ENCODE results near the gene DNAH9.

DNA sequence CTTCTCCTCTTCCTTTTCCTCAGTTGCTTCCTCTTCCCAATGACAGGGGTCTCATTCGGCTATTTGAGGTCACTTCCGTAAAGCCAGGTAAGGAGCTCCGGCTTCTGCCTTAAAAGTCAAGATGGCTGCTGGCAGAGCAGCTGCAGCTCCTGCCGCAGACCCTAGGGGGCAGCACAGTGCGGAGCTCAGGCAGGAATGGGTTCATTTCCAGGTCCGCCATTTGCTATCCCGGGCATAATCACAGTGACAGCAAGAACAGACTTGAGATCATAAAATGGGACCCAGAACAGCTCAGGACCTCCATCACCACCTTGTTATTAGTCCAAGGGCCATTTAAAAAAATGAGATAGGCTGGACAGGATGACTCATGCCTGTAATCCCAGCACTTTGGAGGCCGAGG lies 199.5 kb downstream of the DNAH9 start:
- TF ChIP-seq, protein P1, sequence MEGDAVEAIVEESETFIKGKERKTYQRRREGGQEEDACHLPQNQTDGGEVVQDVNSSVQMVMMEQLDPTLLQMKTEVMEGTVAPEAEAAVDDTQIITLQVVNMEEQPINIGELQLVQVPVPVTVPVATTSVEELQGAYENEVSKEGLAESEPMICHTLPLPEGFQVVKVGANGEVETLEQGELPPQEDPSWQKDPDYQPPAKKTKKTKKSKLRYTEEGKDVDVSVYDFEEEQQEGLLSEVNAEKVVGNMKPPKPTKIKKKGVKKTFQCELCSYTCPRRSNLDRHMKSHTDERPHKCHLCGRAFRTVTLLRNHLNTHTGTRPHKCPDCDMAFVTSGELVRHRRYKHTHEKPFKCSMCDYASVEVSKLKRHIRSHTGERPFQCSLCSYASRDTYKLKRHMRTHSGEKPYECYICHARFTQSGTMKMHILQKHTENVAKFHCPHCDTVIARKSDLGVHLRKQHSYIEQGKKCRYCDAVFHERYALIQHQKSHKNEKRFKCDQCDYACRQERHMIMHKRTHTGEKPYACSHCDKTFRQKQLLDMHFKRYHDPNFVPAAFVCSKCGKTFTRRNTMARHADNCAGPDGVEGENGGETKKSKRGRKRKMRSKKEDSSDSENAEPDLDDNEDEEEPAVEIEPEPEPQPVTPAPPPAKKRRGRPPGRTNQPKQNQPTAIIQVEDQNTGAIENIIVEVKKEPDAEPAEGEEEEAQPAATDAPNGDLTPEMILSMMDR (IDR thresholded peaks at IDR 0.05) = no peak
- TF ChIP-seq POLR2A (IDR thresholded peaks at IDR 0.05) = no peak
